Measurements from ENCODE around the gene MTHFD1L. TPM values are rescaled to one million over a fixed set of nuclear protein-coding genes. Genes with fewer than 3 reads are reported as not detected.
A peak's percentile ranks its signal among the peaks of the same experiment; 100 is the strongest.

Gene MTHFD1L
- total and polyA plus RNA-seq, 4 donors: 7.6 to 34.9 (median 11.0) TPM

GRCh38 chr6:151007076-151007475 lies 141.6 kb downstream of the MTHFD1L start:
- H3K36me3 ChIP-seq (ENCODE audit: control insufficient read depth in 4 of 4, insufficient read depth in 4 of 4, low read length in 4 of 4): no peaks in the 10 kb centered on the region
- no peak overlapping the region for H3K4me3 ChIP-seq
- no peaks in the 10 kb centered on the region for H3K9me3 ChIP-seq (ENCODE audit: control insufficient read depth in 4 of 4, insufficient read depth in 3 of 4, low read length in 3 of 4)
- peaks cover 0 to 57% (median 16%) of the 10 kb centered on the region in 5 donors for H3K4me1 ChIP-seq (ENCODE audit: control insufficient read depth in 5 of 5, insufficient read depth in 5 of 5, low read length in 5 of 5)
- DNase-seq: no peak
- H3K27ac ChIP-seq (ENCODE audit: low read depth in 1 of 2, low read length in 1 of 2): no peak overlapping the region
- WGBS, 2 donors: 92% methylated on average over 3 of the region's 3 CpGs
- H3K9ac ChIP-seq (ENCODE audit: insufficient read depth in 1 of 2, low read length in 2 of 2): no peak overlapping the region
- TF ChIP-seq CTCF (IDR thresholded peaks at IDR 0.05; ENCODE audit: control extremely low read depth, extremely low read depth): no peak
- ATAC-seq (ENCODE audit: insufficient read depth, low FRiP score): no peak
- no peaks in the 10 kb centered on the region for H3K27me3 ChIP-seq (ENCODE audit: control insufficient read depth in 3 of 3, insufficient read depth in 3 of 3, low read length in 2 of 3)

- Histone ChIP-seq H3K4me1 (ENCODE audit: control insufficient read depth in 5 of 5, insufficient read depth in 5 of 5, low read length in 5 of 5) (peaks cover 0 to 51% (median 14%) of the 10 kb centered on the region in 5 donors), H3K27ac (ENCODE audit: low read depth in 1 of 2, low read length in 1 of 2) (no peak overlapping the region), H3K4me3 (no peak overlapping the region), H3K9me3 (ENCODE audit: control insufficient read depth in 4 of 4, insufficient read depth in 3 of 4, low read length in 3 of 4) (no peaks in the 10 kb centered on the region), H3K27me3 (ENCODE audit: control insufficient read depth in 3 of 3, insufficient read depth in 3 of 3, low read length in 2 of 3) (no peaks in the 10 kb centered on the region), H3K9ac (ENCODE audit: insufficient read depth in 1 of 2, low read length in 2 of 2) (no peak overlapping the region), H3K36me3 (ENCODE audit: control insufficient read depth in 4 of 4, insufficient read depth in 4 of 4, low read length in 4 of 4) (no peaks in the 10 kb centered on the region)
- ATAC-seq (ENCODE audit: insufficient read depth, low FRiP score) (no peak), DNase-seq (peak in 2 of 3 donors; percentile 47 to 50)
- WGBS, 2 donors: 74 to 85% methylated on average over 4 of the region's 4 CpGs
- TF ChIP-seq CTCF (IDR thresholded peaks at IDR 0.05; ENCODE audit: control extremely low read depth, extremely low read depth): no peak
These were observed 142.4 kb downstream of the MTHFD1L start for GRCh38 chr6:151007922-151008321.

GRCh38 chr6:151008425-151008824 lies 142.9 kb downstream of the MTHFD1L start:
- Histone ChIP-seq H3K4me1 (ENCODE audit: control insufficient read depth in 5 of 5, insufficient read depth in 5 of 5, low read length in 5 of 5) (peaks cover 0 to 46% (median 14%) of the 10 kb centered on the region in 5 donors), H3K27ac (ENCODE audit: low read depth in 1 of 2, low read length in 1 of 2) (no peak overlapping the region), H3K27me3 (ENCODE audit: control insufficient read depth in 3 of 3, insufficient read depth in 3 of 3, low read length in 2 of 3) (no peaks in the 10 kb centered on the region), H3K9me3 (ENCODE audit: control insufficient read depth in 4 of 4, insufficient read depth in 3 of 4, low read length in 3 of 4) (no peaks in the 10 kb centered on the region), H3K9ac (ENCODE audit: insufficient read depth in 1 of 2, low read length in 2 of 2) (no peak overlapping the region), H3K36me3 (ENCODE audit: control insufficient read depth in 4 of 4, insufficient read depth in 4 of 4, low read length in 4 of 4) (no peaks in the 10 kb centered on the region), H3K4me3 (no peak overlapping the region)
- DNase-seq: no peak
- TF ChIP-seq CTCF (IDR thresholded peaks at IDR 0.05; ENCODE audit: control extremely low read depth, extremely low read depth): no peak
- WGBS, 2 donors: 92 to 93% methylated on average over 4 of the region's 4 CpGs
- no peak for ATAC-seq (ENCODE audit: insufficient read depth, low FRiP score)

GRCh38 chr6:151009576-151009975 lies 144.1 kb downstream of the MTHFD1L start:
- Histone ChIP-seq H3K36me3 (ENCODE audit: control insufficient read depth in 4 of 4, insufficient read depth in 4 of 4, low read length in 4 of 4) (no peaks in the 10 kb centered on the region), H3K4me3 (no peak overlapping the region), H3K27ac (ENCODE audit: low read depth in 1 of 2, low read length in 1 of 2) (no peak overlapping the region), H3K9me3 (ENCODE audit: control insufficient read depth in 4 of 4, insufficient read depth in 3 of 4, low read length in 3 of 4) (no peaks in the 10 kb centered on the region), H3K9ac (ENCODE audit: insufficient read depth in 1 of 2, low read length in 2 of 2) (no peak overlapping the region), H3K4me1 (ENCODE audit: control insufficient read depth in 5 of 5, insufficient read depth in 5 of 5, low read length in 5 of 5) (peaks cover 2 to 41% (median 16%) of the 10 kb centered on the region in 5 donors), H3K27me3 (ENCODE audit: control insufficient read depth in 3 of 3, insufficient read depth in 3 of 3, low read length in 2 of 3) (no peaks in the 10 kb centered on the region)
- WGBS, 2 donors: 93 to 95% methylated on average over 12 of the region's 12 CpGs
- DNase-seq (no peak), ATAC-seq (ENCODE audit: insufficient read depth, low FRiP score) (no peak)
- TF ChIP-seq CTCF (IDR thresholded peaks at IDR 0.05; ENCODE audit: control extremely low read depth, extremely low read depth): no peak
